BJ (cell line): ENCODE data around the gene CIART. TPM values are rescaled to one million over a fixed set of nuclear protein-coding genes. Genes with fewer than 3 reads are reported as not detected.

Experiments
- CTCF ChIA-PET: fragments of 350-600 bp; formaldehyde crosslinking; extraction: SDS; loops from one replicate; lab custom pipeline; 2021; ENCODE audit warnings: antibody characterized with exemption, inconsistent platforms; lab: Yijun Ruan, JAX
- POLR2A ChIA-PET: fragments of 300-600 bp; sonication (Branson Sonifier 250); formaldehyde crosslinking; extraction: SDS; loops from one replicate; lab custom pipeline; 2021; ENCODE audit warnings: antibody characterized with exemption; lab: Charles Lee
- DNase-seq: peaks from one replicate; pipeline ENCODE4 v3.0.0-alpha.2; 2011; ENCODE audit warnings: low read depth
- H3K27me3 ChIP-seq: 2 replicates; pipeline ENCODE4 v1.6.0; 2011; ENCODE audit warnings: low read length; ENCODE audit not compliant: control insufficient read depth, insufficient read depth
- H3K36me3 ChIP-seq: 2 replicates; pipeline ENCODE4 v1.5.1; 2011; ENCODE audit warnings: low read length; ENCODE audit not compliant: control insufficient read depth, insufficient read depth
- H3K4me3 ChIP-seq: 2 replicates; pipeline ENCODE4 v1.5.1; 2011; ENCODE audit warnings: low read depth, mild to moderate bottlenecking, control low read depth, low read length
- polyA plus RNA-seq: library from polyadenylated mRNA; depleted of rRNA; stranded (reverse); fragments of >200 nt; gene quantifications from 2 replicates; pipeline ENCODE4 v1.2.3, GENCODE V29; 2011
- TF ChIP-seq, protein P1 (sequence below): IDR thresholded peaks from 2 replicates; pipeline ENCODE4 v1.5.1; 2011; ENCODE audit warnings: low read depth, mild to moderate bottlenecking, control low read depth, inconsistent platforms, low read length, moderate library complexity; ENCODE audit not compliant: insufficient read depth

Gene CIART
- polyA plus RNA-seq, 1 experiment = 17.2 TPM

DNA sequence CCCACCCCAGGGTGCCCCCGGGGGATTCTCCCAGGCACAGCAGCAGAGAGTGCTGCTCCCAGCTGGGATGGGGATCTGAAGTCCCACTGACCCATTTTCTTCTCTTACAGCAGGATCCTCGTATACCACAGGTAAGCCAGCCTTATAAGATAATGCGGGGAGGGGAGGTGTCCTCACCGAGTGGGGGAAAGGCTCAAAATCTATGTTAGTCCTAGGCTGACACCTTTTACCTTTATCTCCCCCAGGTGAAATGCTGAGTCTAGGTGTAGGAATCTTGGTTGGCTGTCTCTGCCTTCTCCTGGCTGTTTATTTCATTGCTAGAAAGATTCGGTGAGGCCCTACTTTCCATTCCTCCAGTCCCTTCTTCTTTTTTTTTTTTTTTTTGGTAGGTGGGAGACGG is 18.8 kb upstream of the CIART start:
- DNase-seq = no peak
- no peaks in the 10 kb centered on the region; the same call in 1 of the 2 replicates for H3K27me3 ChIP-seq
- ChIA-PET CTCF (interaction anchor here (1.0 to 14.1 kb wide), 2 partner anchors 7 to 20 kb away, joined by 4 to 208 read pairs; partner anchors contain the start of gene CIART), POLR2A (no interaction called here)
- H3K36me3 ChIP-seq = peaks cover 11% of the 10 kb centered on the region
- TF ChIP-seq, protein P1, sequence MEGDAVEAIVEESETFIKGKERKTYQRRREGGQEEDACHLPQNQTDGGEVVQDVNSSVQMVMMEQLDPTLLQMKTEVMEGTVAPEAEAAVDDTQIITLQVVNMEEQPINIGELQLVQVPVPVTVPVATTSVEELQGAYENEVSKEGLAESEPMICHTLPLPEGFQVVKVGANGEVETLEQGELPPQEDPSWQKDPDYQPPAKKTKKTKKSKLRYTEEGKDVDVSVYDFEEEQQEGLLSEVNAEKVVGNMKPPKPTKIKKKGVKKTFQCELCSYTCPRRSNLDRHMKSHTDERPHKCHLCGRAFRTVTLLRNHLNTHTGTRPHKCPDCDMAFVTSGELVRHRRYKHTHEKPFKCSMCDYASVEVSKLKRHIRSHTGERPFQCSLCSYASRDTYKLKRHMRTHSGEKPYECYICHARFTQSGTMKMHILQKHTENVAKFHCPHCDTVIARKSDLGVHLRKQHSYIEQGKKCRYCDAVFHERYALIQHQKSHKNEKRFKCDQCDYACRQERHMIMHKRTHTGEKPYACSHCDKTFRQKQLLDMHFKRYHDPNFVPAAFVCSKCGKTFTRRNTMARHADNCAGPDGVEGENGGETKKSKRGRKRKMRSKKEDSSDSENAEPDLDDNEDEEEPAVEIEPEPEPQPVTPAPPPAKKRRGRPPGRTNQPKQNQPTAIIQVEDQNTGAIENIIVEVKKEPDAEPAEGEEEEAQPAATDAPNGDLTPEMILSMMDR = no peak
- no peak overlapping the region for H3K4me3 ChIP-seq

DNA sequence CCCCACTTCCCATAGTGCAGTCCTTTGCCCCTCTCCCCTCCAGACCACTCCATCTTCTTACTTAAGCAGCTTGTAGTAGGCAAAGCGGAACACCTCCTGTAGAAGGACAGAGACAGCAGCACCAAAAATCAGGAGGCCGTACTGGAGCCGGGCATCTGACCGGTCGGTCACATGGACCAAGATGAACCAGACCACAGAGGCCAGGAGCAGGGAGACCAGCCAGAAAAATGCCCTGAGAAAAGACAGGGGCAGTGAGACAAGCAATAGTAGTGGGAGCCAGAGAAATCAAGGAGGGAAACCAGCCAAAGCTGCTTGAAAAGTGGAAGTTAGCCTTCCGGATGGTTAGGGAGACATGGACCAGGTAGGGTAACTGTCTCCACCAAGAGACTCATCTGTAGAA is 14.5 kb upstream of the CIART start:
- no peak for DNase-seq

DNA sequence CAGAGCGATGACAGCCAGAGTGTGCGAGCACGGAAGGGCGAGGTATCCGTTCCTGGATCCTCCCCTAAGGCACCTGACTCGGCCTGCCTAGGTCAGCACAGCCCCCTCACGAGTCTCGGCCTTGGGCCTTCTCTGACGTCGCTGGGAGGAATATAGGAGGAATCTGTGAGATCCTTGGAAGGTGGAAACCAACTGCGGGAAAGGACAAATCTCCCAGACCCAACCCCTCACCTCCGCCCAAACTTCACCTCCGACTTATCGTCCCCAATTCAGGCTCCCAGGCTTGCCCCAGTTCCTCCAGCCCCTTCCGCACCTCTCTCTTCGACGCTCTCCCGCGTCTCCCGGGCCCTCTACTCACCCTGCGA is 14.0 kb upstream of the CIART start:
- TF ChIP-seq, protein P1 = no peak
- ChIA-PET CTCF (interaction anchor here (1.2 to 8.9 kb wide), 2 partner anchors 12 to 13 kb away, joined by 9 to 85 read pairs; partner anchors contain the start of gene CA14), POLR2A (interaction anchor here (1.0 kb wide), 1 partner anchor 9 kb away, joined by 5 read pairs; no protein-coding TSS in a partner anchor)
- peak overlapping the region; percentile 94 for H3K4me3 ChIP-seq
- H3K36me3 ChIP-seq = peaks cover 11% of the 10 kb centered on the region
- H3K27me3 ChIP-seq = no peaks in the 10 kb centered on the region
- DNase-seq = no peak

More for the DNA sequence above, 14.5 kb upstream of the CIART start:
- ChIA-PET POLR2A (no interaction called here), CTCF (interaction anchor here (8.9 kb wide), 1 partner anchor 12 kb away, joined by 85 read pairs; the partner anchor contains the start of gene CA14)
- peaks cover 11% of the 10 kb centered on the region for H3K36me3 ChIP-seq
- H3K27me3 ChIP-seq = no peaks in the 10 kb centered on the region
- peak overlapping the region; percentile 94 for H3K4me3 ChIP-seq
- TF ChIP-seq, protein P1 = no peak

DNA sequence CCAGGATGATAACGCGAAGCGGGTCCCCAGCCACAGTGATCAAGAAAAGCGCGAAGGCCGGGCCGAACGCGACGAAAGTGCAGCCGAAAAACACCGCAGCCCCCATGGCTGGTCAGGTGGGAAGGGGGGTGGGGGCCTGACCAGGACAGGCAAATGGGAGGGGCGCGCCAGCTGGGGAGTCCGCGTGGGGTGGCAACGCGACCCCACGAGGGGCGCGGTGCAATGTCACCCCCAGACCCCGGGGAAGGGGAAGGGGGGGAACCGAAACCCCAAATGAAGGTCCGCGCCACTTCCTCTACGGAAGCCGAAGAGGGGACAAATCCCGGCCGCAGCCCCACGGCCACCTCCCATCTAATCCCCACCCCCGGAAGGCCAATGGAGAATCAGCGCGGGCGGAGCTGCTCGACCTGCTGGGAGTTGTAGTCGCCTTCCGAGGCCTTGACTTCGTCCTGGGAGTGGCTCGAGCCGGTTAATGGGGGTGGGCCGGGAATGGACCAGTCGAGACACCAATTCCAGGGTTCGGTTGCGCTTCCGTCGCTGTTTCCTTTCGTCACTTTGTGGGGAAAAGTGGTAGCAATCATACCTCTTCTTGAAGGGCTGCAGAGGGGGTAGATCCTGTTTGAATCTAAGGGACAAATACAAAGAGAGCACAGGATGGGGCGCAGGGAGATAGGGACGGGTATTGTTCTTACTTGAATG is 13.5 kb upstream of the CIART start, which contains the start of gene APH1A:
TSS of gene APH1A (minus strand) at position 312 of the 699 bp plus-strand sequence. CDS start at position 106, 206 bp downstream.
- H3K4me3 ChIP-seq = peak within 1 kb of the TSS; percentile 94
- DNase-seq = peak; percentile 78
- TF ChIP-seq, protein P1 = no peak
- ChIA-PET CTCF (interaction anchor here (0.8 to 8.9 kb wide), 3 partner anchors 11 to 13 kb away, joined by 3 to 85 read pairs (median 9); partner anchors contain the start of gene CA14), POLR2A (interaction anchor here (1.0 kb wide), 1 partner anchor 9 kb away, joined by 5 read pairs; no protein-coding TSS in a partner anchor)
- peaks cover 11% of the 10 kb centered on the region for H3K36me3 ChIP-seq
- no peaks in the 10 kb centered on the region for H3K27me3 ChIP-seq

DNA sequence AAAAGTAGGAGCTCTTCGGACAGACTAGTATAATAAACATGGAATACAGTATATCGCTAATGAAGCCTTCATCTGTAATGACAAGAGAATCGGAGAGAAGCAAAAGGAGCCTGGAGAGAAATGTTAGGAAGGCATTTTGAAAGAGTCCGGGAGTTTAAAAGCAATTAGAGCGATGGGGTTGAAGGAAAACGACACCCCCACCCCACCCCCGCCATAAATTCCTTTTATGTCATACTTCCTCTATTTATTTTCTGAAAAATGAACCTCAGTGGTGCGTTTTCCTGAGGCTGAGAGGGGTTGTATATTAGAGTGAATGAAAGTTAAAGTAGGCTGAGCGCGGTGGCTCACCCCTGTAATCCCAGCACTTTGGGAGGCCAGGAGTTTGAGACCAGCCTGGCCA is 12.9 kb upstream of the CIART start:
- Histone ChIP-seq H3K27me3 (no peaks in the 10 kb centered on the region), H3K36me3 (peaks cover 11% of the 10 kb centered on the region), H3K4me3 (peak overlapping the region; percentile 94)
- ChIA-PET CTCF (interaction anchor here (0.8 to 8.9 kb wide), 3 partner anchors 10 to 13 kb away, joined by 3 to 85 read pairs (median 9); partner anchors contain the start of gene CA14), POLR2A (interaction anchor here (1.0 kb wide), 1 partner anchor 10 kb away, joined by 5 read pairs; no protein-coding TSS in a partner anchor)
- no peak for DNase-seq
- TF ChIP-seq, protein P1 = no peak
